Non-pigmented ciliary epithelial cell (primary cell): ENCODE measurements around the gene SETD3.

ENCODE experiments used
- DNase-seq: peaks from one replicate; pipeline ENCODE4 v3.0.0-alpha.2; 2010; ENCODE audit warnings: low read depth

The SETD3 gene

DNA sequence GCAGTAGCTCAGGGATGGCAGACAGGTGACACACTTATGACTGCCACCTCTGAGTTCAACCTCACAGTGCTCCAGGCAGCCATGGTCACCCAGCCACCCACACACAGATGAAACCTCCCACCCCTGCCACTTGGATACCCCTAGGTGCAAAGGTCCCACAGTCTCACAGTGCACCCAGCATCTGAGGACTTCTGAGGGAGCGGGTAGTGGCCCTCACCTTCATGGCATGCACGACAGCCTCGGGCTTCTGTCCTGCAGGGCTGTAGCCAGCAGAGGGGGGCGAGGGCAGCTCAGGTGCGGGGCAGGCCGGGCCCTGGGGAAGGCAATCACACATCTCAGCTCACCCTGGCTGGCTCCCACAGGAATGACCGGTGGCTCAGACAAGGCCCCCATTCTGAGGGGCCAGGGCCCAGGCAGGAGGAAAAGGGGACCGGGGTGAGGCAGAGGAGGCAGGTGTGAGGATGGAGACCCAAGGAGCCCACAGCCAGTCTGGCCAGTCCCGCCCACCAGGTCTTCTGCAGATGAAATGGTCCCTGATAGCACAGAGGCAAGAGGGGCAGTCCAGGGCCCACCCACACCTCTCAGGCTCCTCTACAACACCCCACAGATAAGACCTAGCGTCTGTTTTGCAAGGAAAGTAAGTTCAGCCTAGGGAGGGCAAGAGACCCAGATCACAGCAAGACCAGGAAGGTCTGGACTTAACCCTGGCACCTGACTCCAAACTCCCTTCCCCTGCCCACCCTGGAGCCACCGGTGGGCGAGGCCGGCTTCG is 36.4 kb upstream of the SETD3 start:
- no peak for DNase-seq

GRCh38 chr14:99516156-99516870 is 35.7 kb upstream of the SETD3 start:
- no peak for DNase-seq

GRCh38 chr14:99515301-99516155 is 34.9 kb upstream of the SETD3 start:
- DNase-seq: no peak

DNA sequence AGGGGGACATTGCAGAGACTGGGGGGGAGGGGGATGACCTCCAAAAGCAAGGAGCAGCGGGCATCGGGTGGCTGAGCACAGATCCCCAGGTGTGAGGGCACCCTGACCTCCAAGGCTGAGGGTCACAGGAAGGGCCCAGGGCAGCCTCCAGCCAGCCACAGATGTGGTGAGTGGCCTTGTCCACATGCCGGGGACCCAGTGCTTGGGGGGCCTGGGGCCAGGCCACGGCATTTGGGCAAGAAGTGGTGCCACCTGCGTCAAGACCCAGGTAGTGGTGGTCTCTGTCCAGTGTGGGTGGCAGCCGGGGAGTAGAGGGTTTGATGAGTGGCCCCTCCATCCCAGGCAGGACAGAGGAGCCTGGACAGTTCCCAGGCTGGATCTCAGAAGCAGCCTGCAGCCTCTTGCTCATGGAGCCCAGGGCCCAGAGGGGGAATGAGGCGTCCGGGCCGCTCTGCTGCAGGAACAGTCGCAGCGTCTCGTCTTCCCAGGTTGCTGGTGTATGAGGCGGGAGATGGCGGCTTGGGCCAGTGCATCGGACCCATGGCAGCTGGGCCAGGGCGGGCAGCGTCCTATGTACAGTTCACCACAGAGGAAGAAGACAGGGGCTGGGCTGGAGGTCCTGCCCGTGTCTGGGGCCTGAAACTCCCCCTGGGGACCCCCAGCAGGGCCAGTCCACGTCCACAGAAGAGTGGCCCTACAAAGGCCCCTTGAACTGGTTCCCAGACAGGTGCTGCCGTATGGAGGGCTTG is 34.1 kb upstream of the SETD3 start:
- no peak for DNase-seq

GRCh38 chr14:99513946-99514551 is 33.4 kb upstream of the SETD3 start:
- no peak for DNase-seq

DNA sequence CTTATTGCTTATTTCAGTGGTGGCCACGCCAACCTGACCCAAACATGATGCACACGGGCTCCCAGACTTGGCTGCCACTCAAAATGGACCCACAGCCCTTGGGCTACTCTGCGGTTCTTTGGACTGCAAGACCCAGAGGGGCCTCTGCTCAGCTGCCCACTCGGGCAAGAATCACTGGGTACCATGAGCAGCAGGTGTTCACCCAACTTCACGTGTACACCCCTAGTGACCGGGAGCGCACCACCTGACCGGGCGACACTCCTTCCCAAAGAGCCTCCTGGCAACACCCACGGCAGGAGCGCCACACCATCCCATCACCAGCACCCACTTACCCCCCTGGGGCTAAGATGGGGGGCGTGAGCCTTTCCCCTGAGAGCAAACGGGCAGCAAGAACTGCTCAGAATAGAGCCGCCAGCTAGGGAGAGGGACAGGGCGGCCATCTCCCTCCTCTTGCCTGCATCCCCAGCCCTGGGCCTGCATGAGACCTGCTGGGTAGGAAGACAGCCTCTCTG is 32.6 kb upstream of the SETD3 start:
- no peak for DNase-seq

GRCh38 chr14:99512571-99513182 is 32.0 kb upstream of the SETD3 start:
- DNase-seq: no peak

GRCh38 chr14:99512110-99512449 is 31.4 kb upstream of the SETD3 start:
- DNase-seq: no peak

DNA sequence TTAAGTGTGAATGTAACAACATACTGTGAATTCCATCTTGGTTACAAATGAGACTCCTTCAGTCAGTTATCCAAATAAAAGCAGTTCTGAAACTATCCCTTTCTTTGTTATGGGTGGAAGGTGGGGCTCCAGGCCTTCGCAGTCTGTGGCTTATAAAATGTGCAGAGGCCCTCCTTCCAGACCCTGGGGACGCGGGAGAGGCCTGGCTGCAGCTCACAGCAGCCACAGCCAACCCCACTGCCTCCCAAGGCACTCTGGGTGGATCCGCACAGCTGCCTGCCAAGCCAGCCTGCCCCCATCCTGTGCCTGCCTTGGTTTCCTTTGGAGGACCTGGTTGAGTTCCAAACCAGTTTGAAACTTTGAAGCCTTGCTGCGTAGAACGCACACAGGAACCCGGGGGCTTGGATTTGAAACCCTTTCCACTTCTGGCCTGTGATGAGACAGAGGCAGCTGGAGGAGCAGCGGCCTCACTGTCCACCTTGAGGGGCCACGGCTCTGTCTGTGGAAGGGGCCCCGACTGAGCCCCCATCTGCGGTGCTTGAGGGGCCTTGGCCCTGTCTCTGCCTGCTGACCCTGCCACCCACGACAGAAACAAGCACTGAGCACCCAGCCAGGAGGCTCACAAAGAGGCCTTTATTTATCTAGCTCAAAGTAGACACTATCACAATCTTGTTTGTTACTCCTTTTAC is 30.9 kb upstream of the SETD3 start:
- no peak for DNase-seq

DNA sequence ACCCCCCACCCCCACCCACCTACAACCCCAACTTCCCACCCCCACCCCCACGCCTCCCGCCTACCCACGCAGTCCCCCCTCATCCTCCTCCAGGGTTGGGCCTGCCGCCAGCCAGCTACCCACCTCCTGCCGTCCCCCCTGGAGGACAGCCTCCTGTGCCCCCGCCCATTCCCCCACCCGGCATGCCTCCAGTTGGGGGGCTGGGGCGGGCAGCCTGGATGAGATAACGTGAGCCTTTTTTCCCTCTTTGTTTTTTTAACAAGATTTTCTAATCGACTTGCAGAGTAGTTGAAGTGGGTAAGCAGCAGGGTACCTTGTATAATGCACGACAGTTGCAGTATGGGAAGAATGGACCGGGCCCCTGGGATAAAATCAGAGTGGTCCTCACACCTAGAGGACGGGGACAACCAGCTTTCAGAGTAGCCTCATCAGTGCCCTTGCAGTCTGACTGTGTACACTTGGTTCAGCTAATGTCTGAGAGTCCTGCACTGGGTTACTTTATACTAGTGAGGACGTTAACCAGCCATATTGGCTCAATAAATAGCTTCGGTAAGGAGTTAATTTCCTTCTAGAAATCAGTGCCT is 30.0 kb upstream of the SETD3 start:
- no peak for DNase-seq

DNA sequence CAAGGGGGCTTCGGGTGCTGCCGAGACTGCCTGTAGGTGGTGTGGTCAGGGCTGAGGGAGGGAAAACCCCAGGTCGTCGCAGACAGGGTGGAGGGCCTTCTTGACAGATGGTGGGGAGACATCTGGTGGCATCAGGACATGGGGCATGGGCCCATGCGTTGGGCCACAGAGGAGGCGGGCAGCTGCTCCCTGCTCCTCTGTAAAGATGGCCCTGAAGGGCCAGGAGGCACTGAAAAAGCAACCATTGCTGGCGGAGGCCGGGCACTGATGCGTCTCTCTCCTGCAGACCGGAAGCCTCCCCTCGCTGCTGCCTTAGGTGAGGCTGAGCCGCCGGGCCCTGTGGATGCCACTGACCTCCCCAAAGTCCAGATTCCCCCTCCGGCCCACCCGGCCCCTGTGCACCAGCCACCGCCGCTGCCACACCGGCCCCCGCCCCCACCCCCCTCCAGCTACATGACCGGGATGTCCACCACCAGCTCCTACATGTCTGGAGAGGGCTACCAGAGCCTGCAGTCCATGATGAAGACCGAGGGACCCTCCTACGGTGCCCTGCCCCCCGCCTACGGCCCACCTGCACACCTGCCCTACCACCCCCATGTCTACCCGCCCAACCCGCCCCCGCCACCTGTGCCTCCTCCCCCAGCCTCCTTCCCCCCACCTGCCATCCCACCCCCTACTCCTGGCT is 29.4 kb upstream of the SETD3 start:
- no peak for DNase-seq

DNA sequence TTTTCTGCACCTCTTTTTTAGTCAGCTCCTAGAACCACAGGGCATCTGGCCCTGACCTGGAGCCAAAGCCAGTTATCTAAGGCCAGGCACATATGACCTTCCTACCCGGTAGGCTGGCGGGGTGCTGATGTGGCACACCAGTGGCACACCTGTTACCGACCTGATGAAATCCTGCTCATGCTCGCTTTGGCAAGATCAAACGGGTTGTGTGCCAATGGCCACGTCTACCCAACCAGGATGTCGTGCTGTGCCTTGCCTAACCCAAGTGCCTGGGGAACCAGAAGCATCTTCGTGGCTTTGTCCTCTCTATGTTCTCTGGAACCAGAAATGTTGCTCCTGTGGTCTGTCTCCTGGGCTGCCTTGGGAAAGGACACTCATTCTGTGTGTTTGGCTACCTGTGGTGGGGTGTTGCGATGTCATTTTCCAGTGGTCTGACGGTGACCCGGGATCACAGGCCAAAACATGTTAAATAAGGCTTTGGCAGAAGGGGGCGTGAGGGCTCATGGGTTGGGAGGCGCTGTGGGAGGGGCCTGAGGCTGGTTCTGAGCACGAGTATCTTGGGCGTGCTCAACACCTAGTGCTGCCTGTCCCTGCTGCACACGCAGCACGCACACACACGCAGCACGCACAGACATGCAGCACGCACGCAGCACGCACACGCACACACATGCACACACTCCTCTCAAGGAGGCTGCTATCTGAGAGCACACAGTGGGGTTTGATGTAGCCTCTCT is 28.4 kb upstream of the SETD3 start:
- DNase-seq: no peak

DNA sequence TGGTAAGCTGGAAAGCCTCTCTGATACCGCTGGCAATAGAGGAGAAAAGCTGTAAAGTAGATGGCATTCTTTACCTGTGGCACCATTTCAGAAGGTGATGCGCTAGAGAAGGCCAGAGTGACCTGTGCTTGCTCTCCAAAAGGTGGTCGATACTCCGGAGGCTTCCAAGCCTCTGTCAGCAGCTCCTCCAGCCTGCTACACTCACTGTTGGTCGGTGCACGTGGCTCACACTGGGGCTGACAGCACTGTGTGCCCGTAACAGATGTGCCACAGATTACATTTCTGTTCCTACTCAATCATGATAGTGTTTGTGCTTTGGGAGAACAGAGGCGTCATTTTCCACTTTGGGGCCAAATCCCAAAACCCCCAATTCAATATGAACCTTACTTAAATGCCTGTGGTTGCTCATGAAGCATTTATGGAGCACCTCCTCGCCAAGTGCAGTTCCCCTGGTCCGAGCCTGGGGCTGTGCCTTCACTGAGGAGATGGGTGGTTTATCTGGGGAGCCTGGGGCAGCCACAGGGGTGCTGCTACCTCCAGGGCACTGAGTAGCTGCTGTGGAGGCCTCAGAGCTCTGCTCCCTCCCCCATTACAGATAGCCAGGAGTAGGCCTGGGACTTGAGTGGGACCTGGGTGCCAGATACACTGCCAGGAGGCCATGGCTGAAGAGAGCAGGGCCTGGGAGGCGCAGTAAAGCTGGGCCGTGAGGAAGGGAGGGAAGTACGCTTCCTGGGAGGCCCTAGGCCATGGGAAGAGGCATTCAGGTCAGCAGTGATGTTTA is 27.4 kb upstream of the SETD3 start:
- no peak for DNase-seq

DNA sequence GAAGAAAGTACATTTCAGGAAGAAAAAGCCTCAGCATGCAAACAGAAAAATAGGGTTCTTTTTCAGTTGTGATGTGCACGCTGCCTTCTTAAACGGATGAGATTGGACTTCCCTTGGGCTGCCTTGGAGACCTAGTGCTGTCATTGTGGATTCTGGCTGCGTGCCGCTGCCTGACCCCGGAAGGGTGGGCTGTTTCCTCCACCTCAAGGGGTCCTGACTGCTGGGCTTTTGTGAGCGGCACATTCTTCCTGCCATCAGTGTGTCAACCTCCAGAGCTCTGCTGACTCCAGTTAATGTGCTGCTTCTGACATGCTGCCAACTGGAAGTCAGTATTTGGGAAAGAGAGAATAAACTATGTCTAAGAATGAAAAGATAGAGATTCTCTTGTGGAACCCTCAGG is 25.6 kb upstream of the SETD3 start:
- DNase-seq: no peak

GRCh38 chr14:99505089-99505488 is 24.4 kb upstream of the SETD3 start:
- no peak for DNase-seq

DNA sequence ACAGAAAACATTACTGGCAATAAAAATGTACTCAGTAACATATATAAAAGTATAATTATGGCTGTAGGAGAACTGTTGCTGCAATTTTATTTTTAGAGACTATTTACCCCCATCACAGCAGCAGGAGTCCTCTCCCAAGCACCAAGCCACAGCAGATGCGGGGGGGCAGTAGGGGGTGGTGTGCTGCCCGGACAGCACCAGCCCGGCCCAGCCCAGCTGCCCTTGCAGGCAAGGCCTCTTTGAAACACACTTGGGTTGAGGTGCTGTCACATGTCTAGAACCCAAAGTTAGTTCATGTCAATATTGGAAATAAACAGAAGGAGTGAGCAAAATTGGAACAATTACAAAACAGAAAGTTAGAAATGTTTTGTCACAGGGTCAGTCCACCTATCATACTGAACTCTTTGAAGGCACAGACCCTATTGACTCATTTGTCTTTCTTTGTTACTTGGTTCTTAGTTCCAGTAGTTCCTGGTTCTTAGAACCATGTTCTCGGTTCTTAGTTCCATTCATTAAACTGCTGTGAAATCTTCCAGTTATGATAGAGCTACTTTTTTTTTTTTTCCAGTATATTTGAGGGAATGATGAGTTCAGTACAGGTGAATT is 23.3 kb upstream of the SETD3 start:
- DNase-seq: no peak

- DNase-seq: no peak
Observed at GRCh38 chr14:99502989-99503421, 22.3 kb upstream of the SETD3 start.
